Activated T-cell treated with anti-CD3 and anti-CD28 coated beads for 1 hour (primary cell): ENCODE results near the gene ASCC1.

ENCODE experiments used
- DNase-seq: peaks from one replicate; pipeline ENCODE4 v3.0.0-alpha.2; 2020; ENCODE audit warnings: low read depth

ASCC1 gene

GRCh38 chr10:72065439-72066025 is 150.5 kb downstream of the ASCC1 start:
- DNase-seq = no peak

GRCh38 chr10:72063703-72064391 is 152.2 kb downstream of the ASCC1 start:
- no peak for DNase-seq

GRCh38 chr10:72062832-72063702 is 153.0 kb downstream of the ASCC1 start:
- DNase-seq = no peak

GRCh38 chr10:72062382-72062781 is 153.7 kb downstream of the ASCC1 start:
- DNase-seq = no peak

GRCh38 chr10:72061930-72062329 is 154.1 kb downstream of the ASCC1 start:
- no peak for DNase-seq

GRCh38 chr10:72061491-72061890 is 154.6 kb downstream of the ASCC1 start:
- no peak for DNase-seq

GRCh38 chr10:72059843-72060822 is 155.9 kb downstream of the ASCC1 start:
- no peak for DNase-seq

- no peak for DNase-seq
These were observed 156.9 kb downstream of the ASCC1 start for GRCh38 chr10:72058989-72059842.

GRCh38 chr10:72058347-72058898 is 157.7 kb downstream of the ASCC1 start:
- no peak for DNase-seq

GRCh38 chr10:72056932-72057751 is 158.9 kb downstream of the ASCC1 start:
- no peak for DNase-seq

GRCh38 chr10:72056113-72056512 is 160.0 kb downstream of the ASCC1 start:
- DNase-seq = no peak

- no peak for DNase-seq
These were observed 162.4 kb downstream of the ASCC1 start for GRCh38 chr10:72053690-72054089.

- DNase-seq = no peak
These were observed 165.2 kb downstream of the ASCC1 start for GRCh38 chr10:72050873-72051272.

GRCh38 chr10:72049969-72050781 is 165.9 kb downstream of the ASCC1 start:
- DNase-seq = no peak

- no peak for DNase-seq
These were observed 166.6 kb downstream of the ASCC1 start for GRCh38 chr10:72049472-72049871.

- DNase-seq = peak; percentile 83
These were observed 167.5 kb downstream of the ASCC1 start for GRCh38 chr10:72048450-72049124.
